SU-DHL-6 (cell line): Measurements from ENCODE around the gene MT1B.

Experiments
- CTCF ChIP-seq: fragments of 200-600 bp; sonication (generic); IDR thresholded peaks from one replicate; pipeline ENCODE4 v1.5.1; 2017; ENCODE audit warnings: antibody characterized with exemption, mild to moderate bottlenecking, low read length, moderate library complexity; ENCODE audit not compliant: insufficient read depth, poor library complexity, severe bottlenecking
- EZH2phosphoT487 ChIP-seq: fragments of 200-600 bp; sonication (generic), shearing (Covaris generic); conservative IDR thresholded peaks from 2 replicates; pipeline ENCODE4 v1.6.1; 2018; ENCODE audit warnings: mild to moderate bottlenecking, antibody characterized with exemption, low read length, moderate library complexity, mixed read lengths

DNA sequence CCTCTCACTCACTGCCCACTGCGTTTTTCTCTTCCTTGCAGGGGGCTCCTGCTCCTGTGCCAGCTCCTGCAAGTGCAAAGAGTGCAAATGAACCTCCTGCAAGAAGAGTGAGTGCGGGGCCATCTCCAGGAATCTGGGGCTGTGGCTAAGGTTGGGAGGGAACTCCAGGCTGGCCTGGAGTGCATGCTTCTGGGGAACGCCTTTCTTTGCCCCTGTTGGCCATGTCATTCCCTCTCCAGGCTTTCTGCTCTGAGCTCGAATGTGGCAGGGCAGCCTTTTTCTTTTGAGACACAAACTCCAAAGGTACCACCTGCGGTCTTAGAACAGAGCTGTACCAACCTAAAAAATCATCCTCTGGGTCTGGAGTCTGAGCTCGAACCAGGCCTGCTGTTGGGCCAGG, 33.5 kb upstream of the MT1B start:
- TF ChIP-seq CTCF (no peak), EZH2phosphoT487 (no peak)
